Measurements from ENCODE around the gene CLTC. TPM values are rescaled to one million over a fixed set of nuclear protein-coding genes. Genes with fewer than 3 reads are reported as not detected.

The CLTC gene
- total and polyA plus RNA-seq, 2 experiments from 2014 or later = 107 to 344 TPM

- TF ChIP-seq, protein P1, sequence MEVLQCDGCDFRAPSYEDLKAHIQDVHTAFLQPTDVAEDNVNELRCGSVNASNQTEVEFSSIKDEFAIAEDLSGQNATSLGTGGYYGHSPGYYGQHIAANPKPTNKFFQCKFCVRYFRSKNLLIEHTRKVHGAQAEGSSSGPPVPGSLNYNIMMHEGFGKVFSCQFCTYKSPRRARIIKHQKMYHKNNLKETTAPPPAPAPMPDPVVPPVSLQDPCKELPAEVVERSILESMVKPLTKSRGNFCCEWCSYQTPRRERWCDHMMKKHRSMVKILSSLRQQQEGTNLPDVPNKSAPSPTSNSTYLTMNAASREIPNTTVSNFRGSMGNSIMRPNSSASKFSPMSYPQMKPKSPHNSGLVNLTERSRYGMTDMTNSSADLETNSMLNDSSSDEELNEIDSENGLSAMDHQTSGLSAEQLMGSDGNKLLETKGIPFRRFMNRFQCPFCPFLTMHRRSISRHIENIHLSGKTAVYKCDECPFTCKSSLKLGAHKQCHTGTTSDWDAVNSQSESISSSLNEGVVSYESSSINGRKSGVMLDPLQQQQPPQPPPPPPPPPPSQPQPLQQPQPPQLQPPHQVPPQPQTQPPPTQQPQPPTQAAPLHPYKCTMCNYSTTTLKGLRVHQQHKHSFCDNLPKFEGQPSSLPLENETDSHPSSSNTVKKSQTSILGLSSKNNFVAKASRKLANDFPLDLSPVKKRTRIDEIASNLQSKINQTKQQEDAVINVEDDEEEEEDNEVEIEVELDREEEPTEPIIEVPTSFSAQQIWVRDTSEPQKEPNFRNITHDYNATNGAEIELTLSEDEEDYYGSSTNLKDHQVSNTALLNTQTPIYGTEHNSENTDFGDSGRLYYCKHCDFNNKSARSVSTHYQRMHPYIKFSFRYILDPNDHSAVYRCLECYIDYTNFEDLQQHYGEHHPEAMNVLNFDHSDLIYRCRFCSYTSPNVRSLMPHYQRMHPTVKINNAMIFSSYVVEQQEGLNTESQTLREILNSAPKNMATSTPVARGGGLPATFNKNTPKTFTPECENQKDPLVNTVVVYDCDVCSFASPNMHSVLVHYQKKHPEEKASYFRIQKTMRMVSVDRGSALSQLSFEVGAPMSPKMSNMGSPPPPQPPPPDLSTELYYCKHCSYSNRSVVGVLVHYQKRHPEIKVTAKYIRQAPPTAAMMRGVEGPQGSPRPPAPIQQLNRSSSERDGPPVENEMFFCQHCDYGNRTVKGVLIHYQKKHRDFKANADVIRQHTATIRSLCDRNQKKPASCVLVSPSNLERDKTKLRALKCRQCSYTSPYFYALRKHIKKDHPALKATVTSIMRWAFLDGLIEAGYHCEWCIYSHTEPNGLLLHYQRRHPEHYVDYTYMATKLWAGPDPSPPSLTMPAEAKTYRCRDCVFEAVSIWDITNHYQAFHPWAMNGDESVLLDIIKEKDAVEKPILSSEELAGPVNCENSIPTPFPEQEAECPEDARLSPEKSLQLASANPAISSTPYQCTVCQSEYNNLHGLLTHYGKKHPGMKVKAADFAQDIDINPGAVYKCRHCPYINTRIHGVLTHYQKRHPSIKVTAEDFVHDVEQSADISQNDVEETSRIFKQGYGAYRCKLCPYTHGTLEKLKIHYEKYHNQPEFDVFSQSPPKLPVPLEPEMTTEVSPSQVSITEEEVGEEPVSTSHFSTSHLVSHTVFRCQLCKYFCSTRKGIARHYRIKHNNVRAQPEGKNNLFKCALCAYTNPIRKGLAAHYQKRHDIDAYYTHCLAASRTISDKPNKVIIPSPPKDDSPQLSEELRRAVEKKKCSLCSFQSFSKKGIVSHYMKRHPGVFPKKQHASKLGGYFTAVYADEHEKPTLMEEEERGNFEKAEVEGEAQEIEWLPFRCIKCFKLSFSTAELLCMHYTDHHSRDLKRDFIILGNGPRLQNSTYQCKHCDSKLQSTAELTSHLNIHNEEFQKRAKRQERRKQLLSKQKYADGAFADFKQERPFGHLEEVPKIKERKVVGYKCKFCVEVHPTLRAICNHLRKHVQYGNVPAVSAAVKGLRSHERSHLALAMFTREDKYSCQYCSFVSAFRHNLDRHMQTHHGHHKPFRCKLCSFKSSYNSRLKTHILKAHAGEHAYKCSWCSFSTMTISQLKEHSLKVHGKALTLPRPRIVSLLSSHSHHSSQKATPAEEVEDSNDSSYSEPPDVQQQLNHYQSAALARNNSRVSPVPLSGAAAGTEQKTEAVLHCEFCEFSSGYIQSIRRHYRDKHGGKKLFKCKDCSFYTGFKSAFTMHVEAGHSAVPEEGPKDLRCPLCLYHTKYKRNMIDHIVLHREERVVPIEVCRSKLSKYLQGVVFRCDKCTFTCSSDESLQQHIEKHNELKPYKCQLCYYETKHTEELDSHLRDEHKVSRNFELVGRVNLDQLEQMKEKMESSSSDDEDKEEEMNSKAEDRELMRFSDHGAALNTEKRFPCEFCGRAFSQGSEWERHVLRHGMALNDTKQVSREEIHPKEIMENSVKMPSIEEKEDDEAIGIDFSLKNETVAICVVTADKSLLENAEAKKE (CRISPR knock-in tag; IDR thresholded peaks at IDR 0.05) = no peak
- TF ChIP-seq JUNB (IDR thresholded peaks at IDR 0.05; ENCODE audit: unreplicated experiment) (no peak), CREB1 (CRISPR knock-in tag; IDR thresholded peaks at IDR 0.05; ENCODE audit: low read depth) (no peak), EZH2phosphoT487 (IDR thresholded peaks at IDR 0.05; ENCODE audit: unreplicated experiment) (no peak), STAT1 (IDR thresholded peaks at IDR 0.05; ENCODE audit: unreplicated experiment) (no peak), EZH2 (IDR thresholded peaks at IDR 0.05; ENCODE audit: low read depth, unreplicated experiment) (no peak)
Observed at GRCh38 chr17:59643159-59644140, 23.8 kb downstream of the CLTC start (continued).

GRCh38 chr17:59647288-59647687 is 27.6 kb downstream of the CLTC start:
- ATAC-seq (no peak), DNase-seq (ENCODE audit: low spot score) (no peak)
- no peaks in the 10 kb centered on the region for H3K9me2 ChIP-seq (ENCODE audit: insufficient read depth)
- H3K4me3 ChIP-seq = no peak overlapping the region
- Mint-ChIP-seq H3K9me3 (no peaks in the 10 kb centered on the region), H3K27me3 (ENCODE audit: insufficient read depth, low read depth, poor library complexity) (no peaks in the 10 kb centered on the region), H3K36me3 (ENCODE audit: low read depth) (peaks cover 63% of the 10 kb centered on the region), H3K27ac (no peak overlapping the region), H3K4me1 (peaks cover 4% of the 10 kb centered on the region; the same call in 1 of the 3 replicates), H3K4me3 (no peak overlapping the region)
- no peak overlapping the region for H3K4me2 ChIP-seq
- H3K27me3 ChIP-seq (ENCODE audit: insufficient read depth) = no peaks in the 10 kb centered on the region
- peaks cover 13% of the 10 kb centered on the region; the same call in 1 of the 2 replicates for H4K20me1 ChIP-seq (replicated peaks; ENCODE audit: insufficient read depth)
- H3K36me3 ChIP-seq (ENCODE audit: insufficient read depth) = peaks cover 33% of the 10 kb centered on the region; the same call in 1 of the 2 replicates
- no peak overlapping the region for H3K27ac ChIP-seq (ENCODE audit: low read depth)
- H2AFZ ChIP-seq = no peak overlapping the region
- no peaks in the 10 kb centered on the region for H3F3A ChIP-seq (replicated peaks; ENCODE audit: low read depth)
- H3K4me1 ChIP-seq (ENCODE audit: insufficient read depth) = no peaks in the 10 kb centered on the region
- H3K79me2 ChIP-seq (replicated peaks; ENCODE audit: insufficient read depth) = peaks cover 63% of the 10 kb centered on the region
- TF ChIP-seq, protein P2, sequence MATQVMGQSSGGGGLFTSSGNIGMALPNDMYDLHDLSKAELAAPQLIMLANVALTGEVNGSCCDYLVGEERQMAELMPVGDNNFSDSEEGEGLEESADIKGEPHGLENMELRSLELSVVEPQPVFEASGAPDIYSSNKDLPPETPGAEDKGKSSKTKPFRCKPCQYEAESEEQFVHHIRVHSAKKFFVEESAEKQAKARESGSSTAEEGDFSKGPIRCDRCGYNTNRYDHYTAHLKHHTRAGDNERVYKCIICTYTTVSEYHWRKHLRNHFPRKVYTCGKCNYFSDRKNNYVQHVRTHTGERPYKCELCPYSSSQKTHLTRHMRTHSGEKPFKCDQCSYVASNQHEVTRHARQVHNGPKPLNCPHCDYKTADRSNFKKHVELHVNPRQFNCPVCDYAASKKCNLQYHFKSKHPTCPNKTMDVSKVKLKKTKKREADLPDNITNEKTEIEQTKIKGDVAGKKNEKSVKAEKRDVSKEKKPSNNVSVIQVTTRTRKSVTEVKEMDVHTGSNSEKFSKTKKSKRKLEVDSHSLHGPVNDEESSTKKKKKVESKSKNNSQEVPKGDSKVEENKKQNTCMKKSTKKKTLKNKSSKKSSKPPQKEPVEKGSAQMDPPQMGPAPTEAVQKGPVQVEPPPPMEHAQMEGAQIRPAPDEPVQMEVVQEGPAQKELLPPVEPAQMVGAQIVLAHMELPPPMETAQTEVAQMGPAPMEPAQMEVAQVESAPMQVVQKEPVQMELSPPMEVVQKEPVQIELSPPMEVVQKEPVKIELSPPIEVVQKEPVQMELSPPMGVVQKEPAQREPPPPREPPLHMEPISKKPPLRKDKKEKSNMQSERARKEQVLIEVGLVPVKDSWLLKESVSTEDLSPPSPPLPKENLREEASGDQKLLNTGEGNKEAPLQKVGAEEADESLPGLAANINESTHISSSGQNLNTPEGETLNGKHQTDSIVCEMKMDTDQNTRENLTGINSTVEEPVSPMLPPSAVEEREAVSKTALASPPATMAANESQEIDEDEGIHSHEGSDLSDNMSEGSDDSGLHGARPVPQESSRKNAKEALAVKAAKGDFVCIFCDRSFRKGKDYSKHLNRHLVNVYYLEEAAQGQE (IDR thresholded peaks at IDR 0.05; ENCODE audit: unreplicated experiment) = no peak
- TF ChIP-seq EZH2 (IDR thresholded peaks at IDR 0.05; ENCODE audit: low read depth, unreplicated experiment) (no peak), CTCF (conservative IDR thresholded peaks at IDR 0.05; ENCODE audit: low read depth in 2 of 2) (no peak), NANOG (IDR thresholded peaks at IDR 0.05; ENCODE audit: borderline replicate concordance) (no peak), JUNB (IDR thresholded peaks at IDR 0.05; ENCODE audit: unreplicated experiment) (no peak), ZNF114 (CRISPR knock-in tag; IDR thresholded peaks at IDR 0.05) (no peak), ETS1 (IDR thresholded peaks at IDR 0.05) (no peak)
